Lower lobe of right lung (tissue), 2 donors: ENCODE measurements around the gene FOXO6. TPM values are rescaled to one million over a fixed set of nuclear protein-coding genes. Genes with fewer than 3 reads are reported as not detected.
A peak's percentile ranks its signal among the peaks of the same experiment; 100 is the strongest.

Experiments
- ATAC-seq, 2 donors: fragments of 200-7000 bp; cut with Tn5 transposase; one replicate each; pipeline ENCODE4 v1.9.1; 2020 to 2022; ENCODE audit warnings: mild to moderate bottlenecking in 2 of 2, moderate library complexity in 2 of 2
- DNase-seq: peaks from one replicate; pipeline ENCODE4 v3.0.0-alpha.2; 2020
- H3K27ac ChIP-seq: fragments of 200-600 bp; one replicate; pipeline ENCODE4 v1.8.0; 2022
- H3K27me3 ChIP-seq: fragments of 200-600 bp; one replicate; pipeline ENCODE4 v1.8.0; 2022; ENCODE audit warnings: low read depth
- H3K36me3 ChIP-seq: fragments of 200-600 bp; one replicate; pipeline ENCODE4 v1.8.0; 2022; ENCODE audit warnings: mild to moderate bottlenecking
- H3K4me1 ChIP-seq: fragments of 200-600 bp; one replicate; pipeline ENCODE4 v1.8.0; 2022
- H3K4me3 ChIP-seq: fragments of 200-600 bp; one replicate; pipeline ENCODE4 v1.8.0; 2022; ENCODE audit warnings: mild to moderate bottlenecking
- H3K9me3 ChIP-seq: fragments of 200-600 bp; one replicate; pipeline ENCODE4 v1.8.0; 2022
- CTCF ChIP-seq: fragments of 200-600 bp; IDR thresholded peaks from one replicate; pipeline ENCODE4 v1.8.0; 2022; ENCODE audit warnings: antibody characterized with exemption, mild to moderate bottlenecking
- intact Hi-C: fragments of 100-400 bp; cut with DNase I; formaldehyde crosslinking; loops from one replicate; pipeline ENCODE4 v1.11.0; 2022
- total RNA-seq: library from RNA; stranded (reverse); fragmentation: NEBNext Ultra II Directional; extraction: Animal tissue kit (Norgen Biotek cat#: 25700); gene quantifications from one replicate; pipeline ENCODE4 v1.2.1, GENCODE V29; 2021
- donor health status: DM: no; HTN: yes; CAD: no; lungs with severe emphysema.

The FOXO6 gene
- total RNA-seq, 1 donor from 2014 or later, result 0.92 TPM

GRCh38 chr1:41360074-41360785 lies 1.0 kb upstream of the FOXO6 start:
- intact Hi-C loops, result no loop called here
- H3K9me3 ChIP-seq, result no peaks in the 10 kb centered on the region
- peaks cover 24% of the 10 kb centered on the region for H3K27me3 ChIP-seq
- H3K4me3 ChIP-seq, result peak overlapping the region; percentile 73
- H3K27ac ChIP-seq, result no peak overlapping the region
- ATAC-seq, result no peak
- DNase-seq, result no peak
- H3K36me3 ChIP-seq, result no peaks in the 10 kb centered on the region
- no peak for TF ChIP-seq CTCF
- H3K4me1 ChIP-seq, result peaks cover 28% of the 10 kb centered on the region

- no peaks in the 10 kb centered on the region for H3K9me3 ChIP-seq
- H3K36me3 ChIP-seq, result no peaks in the 10 kb centered on the region
- peaks cover 43% of the 10 kb centered on the region for H3K4me1 ChIP-seq
- intact Hi-C loops, result no loop called here
- ATAC-seq, result peak in 1 of 2 donors; percentile 9
- peak overlapping the region; percentile 73 for H3K4me3 ChIP-seq
- TF ChIP-seq CTCF, result no peak
- no peak for DNase-seq
- H3K27ac ChIP-seq, result no peak overlapping the region
- H3K27me3 ChIP-seq, result peaks cover 36% of the 10 kb centered on the region
Observed at GRCh38 chr1:41361495-41362356, 492 bp downstream of the FOXO6 start.

GRCh38 chr1:41362357-41362721 lies 1.1 kb downstream of the FOXO6 start:
- Histone ChIP-seq H3K36me3 (no peaks in the 10 kb centered on the region), H3K4me3 (peak overlapping the region; percentile 73), H3K27me3 (peaks cover 42% of the 10 kb centered on the region), H3K27ac (no peak overlapping the region), H3K4me1 (peaks cover 45% of the 10 kb centered on the region), H3K9me3 (no peaks in the 10 kb centered on the region)
- ATAC-seq (no peak), DNase-seq (no peak)
- intact Hi-C loops, result no loop called here
- TF ChIP-seq CTCF, result no peak

- H3K4me3 ChIP-seq, result no peak overlapping the region
- peaks cover 41% of the 10 kb centered on the region for H3K4me1 ChIP-seq
- no peak overlapping the region for H3K27ac ChIP-seq
- H3K27me3 ChIP-seq, result peaks cover 46% of the 10 kb centered on the region
- intact Hi-C loops, result no loop called here
- H3K9me3 ChIP-seq, result no peaks in the 10 kb centered on the region
- ATAC-seq (no peak), DNase-seq (no peak)
- no peak for TF ChIP-seq CTCF
- H3K36me3 ChIP-seq, result no peaks in the 10 kb centered on the region
Observed at GRCh38 chr1:41362749-41363590, 1.7 kb downstream of the FOXO6 start.

GRCh38 chr1:41363591-41364320 lies 2.5 kb downstream of the FOXO6 start:
- peaks cover 46% of the 10 kb centered on the region for H3K27me3 ChIP-seq
- no peak overlapping the region for H3K27ac ChIP-seq
- H3K36me3 ChIP-seq, result no peaks in the 10 kb centered on the region
- DNase-seq (no peak), ATAC-seq (no peak)
- intact Hi-C loops, result no loop called here
- TF ChIP-seq CTCF, result no peak
- H3K4me3 ChIP-seq, result no peak overlapping the region
- H3K4me1 ChIP-seq, result peaks cover 36% of the 10 kb centered on the region
- no peaks in the 10 kb centered on the region for H3K9me3 ChIP-seq
